GM18520 (cell line): Measurements from ENCODE around the gene TXNRD2.
"Not testable (repeated sequence)": the region's sequence is repeated elsewhere in the genome, so short reads cannot be mapped to it uniquely, and the experiment has no call there.

Experiments
- ATAC-seq: cut with Tn5 transposase; IDR thresholded peaks from one replicate; pipeline ENCODE4 v1.9.1; 2021; ENCODE audit not compliant: unreplicated experiment

Gene TXNRD2

GRCh38 chr22:19928207-19928606, 13.4 kb downstream of the TXNRD2 start:
- ATAC-seq = no peak

- ATAC-seq = no peak
Observed at GRCh38 chr22:19927696-19928095, 13.9 kb downstream of the TXNRD2 start.

GRCh38 chr22:19926028-19926427, 15.6 kb downstream of the TXNRD2 start:
- not testable (repeated sequence) for ATAC-seq

GRCh38 chr22:19923914-19924513, 17.6 kb downstream of the TXNRD2 start:
- no peak for ATAC-seq

GRCh38 chr22:19921544-19922081, 20.0 kb downstream of the TXNRD2 start:
- ATAC-seq = no peak

GRCh38 chr22:19919701-19920363, 21.8 kb downstream of the TXNRD2 start:
- ATAC-seq = no peak

- no peak for ATAC-seq
Observed at GRCh38 chr22:19918332-19919106, 23.1 kb downstream of the TXNRD2 start.

- ATAC-seq = no peak
Observed at GRCh38 chr22:19917389-19918138, 24.1 kb downstream of the TXNRD2 start.

GRCh38 chr22:19916941-19917340, 24.7 kb downstream of the TXNRD2 start:
- ATAC-seq = no peak

- ATAC-seq = no peak
Observed at GRCh38 chr22:19916006-19916405, 25.6 kb downstream of the TXNRD2 start.

- no peak for ATAC-seq
Observed at GRCh38 chr22:19915287-19915954, 26.2 kb downstream of the TXNRD2 start.

- no peak for ATAC-seq
Observed at GRCh38 chr22:19914201-19914943, 27.2 kb downstream of the TXNRD2 start.

- no peak for ATAC-seq
Observed at GRCh38 chr22:19913337-19913936, 28.2 kb downstream of the TXNRD2 start.

GRCh38 chr22:19912271-19912999, 29.2 kb downstream of the TXNRD2 start:
- no peak for ATAC-seq

- no peak for ATAC-seq
Observed at GRCh38 chr22:19911540-19912270, 29.9 kb downstream of the TXNRD2 start.

- ATAC-seq = no peak
Observed at GRCh38 chr22:19910180-19910744, 31.4 kb downstream of the TXNRD2 start.

- no peak for ATAC-seq
Observed at GRCh38 chr22:19909350-19910179, 32.1 kb downstream of the TXNRD2 start.
